IPS-NIHi11 (cell line): Measurements from ENCODE around the gene ARAP3.

Experiments used
- DNase-seq: peaks from one replicate; pipeline ENCODE4 v3.0.0; 2012; ENCODE audit warnings: mixed read lengths, low spot score

Gene ARAP3

DNA sequence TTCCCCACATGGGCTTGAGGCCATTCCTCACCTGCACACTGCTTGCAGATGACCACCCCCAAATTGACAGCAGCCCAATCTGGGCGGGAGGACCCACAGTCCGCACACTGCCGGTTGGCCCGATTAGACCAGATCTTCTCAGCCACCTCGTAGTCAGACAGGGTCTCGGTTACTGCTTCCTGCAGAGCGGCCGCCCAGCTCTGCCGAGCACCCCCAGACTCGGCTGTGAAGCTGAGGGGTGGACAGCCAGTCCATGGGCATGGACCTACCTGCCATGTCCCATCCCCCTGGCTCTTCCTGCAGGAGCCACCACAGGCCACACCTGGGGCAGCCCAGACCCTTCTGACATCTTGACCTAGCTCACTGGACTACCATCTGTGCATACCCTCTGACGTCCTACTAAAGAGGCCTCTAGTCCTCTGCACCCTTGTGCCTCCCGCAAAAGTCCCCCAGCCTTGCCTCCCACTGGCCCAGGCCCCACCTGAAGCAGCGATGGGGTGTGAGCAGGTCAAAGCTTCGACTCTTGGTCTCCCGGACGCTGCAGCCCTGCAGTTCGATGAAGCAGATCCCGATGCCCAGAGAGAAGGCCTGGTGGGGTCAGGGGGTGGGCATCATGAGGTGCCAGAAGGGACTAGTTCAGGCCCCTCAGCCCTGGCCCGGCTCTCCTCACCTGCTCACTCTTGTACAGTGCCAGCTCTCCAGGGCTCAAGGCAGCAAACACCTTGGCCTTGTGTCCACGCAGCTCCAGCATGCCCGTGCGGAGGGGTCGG is 9.8 kb downstream of the ARAP3 start:
- no peak for DNase-seq

DNA sequence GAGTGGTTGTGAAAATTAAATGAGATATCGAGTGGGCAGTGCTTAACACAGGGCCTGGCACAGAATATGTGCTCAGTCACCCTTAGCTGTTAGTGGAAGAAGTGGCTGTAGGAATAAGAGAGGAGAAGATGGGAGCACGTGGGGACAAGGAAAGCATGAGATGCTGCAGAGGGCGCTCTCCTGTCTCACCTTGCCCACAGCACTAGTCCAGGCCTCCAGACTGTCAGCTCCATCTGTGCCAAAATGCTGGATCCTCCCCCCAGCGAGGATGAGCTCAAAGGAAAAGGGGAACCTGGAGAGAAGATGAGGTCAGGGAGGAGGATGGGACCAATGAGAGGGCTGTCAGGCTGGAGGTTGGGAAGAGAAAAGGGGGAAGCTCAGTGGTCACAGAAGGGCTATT is 12.5 kb downstream of the ARAP3 start:
- DNase-seq = no peak

DNA sequence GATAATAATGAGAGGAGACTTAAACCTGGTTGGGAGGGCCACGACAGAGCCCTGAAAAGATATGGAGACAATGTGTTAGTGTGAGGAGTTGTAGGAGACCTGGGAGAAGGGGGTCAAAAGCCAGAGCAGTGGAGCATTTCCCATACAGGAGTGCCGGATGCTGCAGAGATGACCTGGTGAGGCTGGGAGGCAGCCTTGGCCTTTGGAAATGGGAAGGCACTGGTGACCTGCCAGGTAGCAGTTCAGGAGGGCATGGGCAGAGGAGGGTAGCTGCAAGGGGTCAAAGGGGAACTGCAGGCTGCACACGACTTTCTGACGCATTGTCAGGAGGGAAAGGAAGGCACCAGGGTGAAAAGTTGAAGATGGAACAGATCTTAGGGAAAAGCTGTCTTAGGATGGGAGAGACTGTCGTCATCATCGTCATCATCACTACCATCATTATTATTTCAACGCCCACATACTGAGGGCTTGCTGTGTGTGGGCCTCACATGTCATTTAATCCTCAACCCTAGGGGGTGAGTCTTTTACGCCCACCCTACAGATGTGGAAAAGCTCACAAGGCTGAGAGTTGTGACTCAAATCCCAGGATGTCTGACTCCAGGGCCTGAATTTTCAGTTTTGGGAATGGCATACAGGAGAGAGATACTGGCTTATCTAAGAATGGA is 13.3 kb downstream of the ARAP3 start:
- DNase-seq = no peak

DNA sequence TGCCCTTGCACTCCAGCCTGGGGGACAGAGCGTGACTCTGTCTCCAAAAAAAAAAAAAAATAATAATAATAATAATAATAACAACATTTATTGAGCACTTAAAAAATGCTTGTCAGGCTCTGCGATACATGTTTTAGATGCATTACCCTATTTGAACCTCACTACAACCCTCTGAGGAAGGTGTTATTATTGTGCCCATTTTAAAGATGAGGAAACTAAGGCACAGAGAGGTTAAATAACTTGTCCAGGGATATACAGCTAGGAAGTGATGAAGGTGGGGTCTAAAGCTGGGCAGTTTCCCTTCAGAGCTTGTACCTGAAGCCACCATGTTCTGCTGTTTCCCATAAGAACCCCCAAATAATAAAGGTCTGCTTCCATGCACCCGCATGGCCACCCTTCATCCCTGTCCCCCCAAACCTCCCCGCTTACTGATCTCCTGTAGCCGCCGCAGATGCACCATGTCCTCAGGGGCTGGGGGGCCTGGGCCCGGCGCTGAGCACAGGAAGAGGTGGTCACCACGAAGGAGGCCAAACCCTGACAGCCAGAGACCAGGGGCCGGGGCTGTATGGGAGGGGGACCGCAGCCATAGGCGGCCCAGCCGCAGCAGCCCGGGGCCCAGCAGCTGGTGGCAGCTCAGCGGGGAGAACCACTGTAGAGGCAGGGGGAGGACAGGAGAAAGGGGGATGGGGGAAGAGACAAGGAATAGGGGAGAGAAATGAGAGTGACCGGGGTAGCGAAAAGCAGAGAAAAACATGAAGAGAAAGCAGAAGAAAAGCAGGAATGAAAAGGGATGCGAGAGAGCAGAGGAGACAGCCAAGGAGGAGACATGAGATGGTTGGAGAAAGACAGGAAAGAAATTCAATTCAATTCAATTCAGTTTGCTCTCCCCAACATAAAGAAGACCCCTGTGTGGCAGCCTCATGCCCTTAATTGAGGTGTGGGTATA is 15.8 kb downstream of the ARAP3 start:
- no peak for DNase-seq

DNA sequence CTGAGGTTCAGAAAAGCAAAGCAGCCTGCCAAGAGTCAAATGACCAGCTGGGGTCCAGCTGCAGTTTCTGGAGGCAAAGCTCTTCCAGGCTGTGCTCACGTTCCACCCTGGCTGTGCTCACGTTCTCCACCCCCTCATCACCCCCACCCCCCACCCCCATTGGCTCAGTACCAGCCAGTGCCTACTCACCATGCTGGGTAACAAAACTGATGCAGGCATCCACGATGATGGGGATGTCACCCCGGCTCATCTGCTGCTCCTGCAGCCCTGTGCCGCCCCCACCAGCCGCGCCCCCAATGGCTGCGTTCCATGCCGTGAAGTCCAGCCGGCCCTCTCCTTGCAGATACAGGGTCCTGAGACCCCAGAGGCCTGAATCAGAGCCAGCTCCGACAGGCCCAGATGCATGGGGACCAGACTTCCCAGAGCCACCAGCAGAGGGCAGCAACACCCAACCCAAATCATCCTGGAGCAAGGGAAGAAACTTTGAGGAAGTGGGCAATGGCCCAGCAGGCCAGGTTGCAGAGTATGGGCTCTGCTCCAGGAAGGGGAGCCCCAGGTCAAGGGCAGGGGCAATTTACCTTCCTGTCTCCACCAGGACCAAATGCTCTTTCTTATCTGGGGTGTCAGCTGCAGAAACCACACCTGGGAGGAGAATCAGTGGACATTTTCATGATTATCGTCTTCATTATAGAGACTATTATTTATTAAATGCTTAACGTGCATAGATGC is 17.1 kb downstream of the ARAP3 start:
- DNase-seq = peak; percentile 88

DNA sequence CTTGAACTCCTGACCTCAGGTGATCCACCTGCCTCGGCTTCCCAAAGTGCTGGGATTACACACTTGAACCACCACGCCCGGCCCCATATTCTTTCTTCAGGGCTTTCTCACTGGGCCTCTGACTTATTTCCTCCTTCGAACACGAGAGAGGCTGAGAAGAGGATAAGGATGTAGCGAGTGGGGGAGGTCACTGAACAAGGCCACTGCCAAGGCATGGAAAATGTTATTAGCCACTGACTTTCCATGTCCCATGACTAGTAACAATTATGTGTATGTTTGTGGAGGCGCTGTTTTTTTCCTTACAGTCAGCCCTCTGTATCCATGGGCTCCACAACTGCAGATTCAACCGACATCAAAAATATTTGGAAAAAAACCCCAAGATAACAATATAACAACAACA is 18.5 kb downstream of the ARAP3 start:
- DNase-seq = no peak

DNA sequence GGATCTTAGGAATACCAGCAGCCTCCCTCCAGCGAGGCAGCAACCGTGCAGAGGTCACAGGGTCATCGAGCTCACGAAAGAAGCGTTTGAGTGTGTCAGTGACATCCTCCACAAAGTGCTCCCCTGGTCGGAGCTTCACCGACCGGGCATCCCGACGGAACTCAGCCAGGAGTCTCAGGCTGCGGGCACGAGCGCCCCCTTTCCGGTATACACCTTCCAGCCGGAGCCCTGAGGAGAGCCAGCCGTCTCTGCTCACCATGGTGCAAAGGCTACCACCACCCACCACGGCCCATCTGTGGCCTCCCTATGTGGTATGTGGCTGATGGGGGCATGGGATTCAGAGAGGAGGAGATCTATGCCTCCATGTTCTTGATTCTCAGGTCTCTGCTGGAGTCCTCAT is 20.0 kb downstream of the ARAP3 start:
- no peak for DNase-seq

DNA sequence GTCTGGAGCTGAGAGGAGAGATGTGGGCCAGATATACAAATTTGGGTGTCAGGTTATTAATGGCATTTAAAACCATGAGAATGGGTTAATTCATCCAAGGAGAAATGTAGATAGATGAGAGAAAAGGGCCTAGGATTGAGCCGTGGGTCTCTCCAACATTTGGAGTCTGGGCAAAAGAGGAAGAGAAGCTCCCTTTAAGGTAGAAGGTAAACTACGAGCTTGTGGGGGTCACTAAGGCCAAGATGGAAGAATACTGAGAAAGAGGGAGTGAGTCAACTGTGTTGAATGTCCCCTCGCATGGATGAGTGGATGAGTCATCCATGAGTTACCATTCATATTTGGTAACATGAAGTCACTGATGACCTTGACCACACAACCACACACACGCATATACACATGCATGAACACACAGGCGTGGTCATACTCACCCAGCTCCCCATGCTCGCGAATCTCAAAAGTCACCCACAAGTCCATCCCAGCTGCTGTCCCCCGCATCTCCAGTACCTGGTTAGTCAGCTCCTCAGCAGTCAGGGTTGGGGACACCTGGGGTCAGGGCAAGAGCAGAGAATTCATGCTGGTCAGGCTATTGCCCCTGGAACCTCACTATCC is 24.0 kb downstream of the ARAP3 start:
- no peak for DNase-seq

DNA sequence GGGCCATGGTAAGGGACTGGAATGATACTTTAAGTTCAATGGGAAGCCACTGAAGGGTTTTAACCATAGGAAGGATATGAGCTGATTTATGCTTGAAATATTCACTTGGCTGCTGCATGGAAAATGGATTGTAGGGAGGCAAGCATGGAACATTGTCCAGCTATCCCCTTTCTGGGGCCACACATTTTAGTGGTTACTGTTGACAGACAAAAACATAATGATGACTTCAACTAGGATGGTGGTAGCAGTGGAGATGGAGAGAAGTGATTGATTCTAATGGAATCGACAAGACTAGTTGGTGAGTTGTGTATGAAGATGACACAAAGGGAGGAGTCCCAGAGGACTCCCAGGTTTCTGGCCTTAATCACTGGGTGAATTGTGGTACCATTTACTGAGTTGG is 24.6 kb downstream of the ARAP3 start:
- no peak for DNase-seq

DNA sequence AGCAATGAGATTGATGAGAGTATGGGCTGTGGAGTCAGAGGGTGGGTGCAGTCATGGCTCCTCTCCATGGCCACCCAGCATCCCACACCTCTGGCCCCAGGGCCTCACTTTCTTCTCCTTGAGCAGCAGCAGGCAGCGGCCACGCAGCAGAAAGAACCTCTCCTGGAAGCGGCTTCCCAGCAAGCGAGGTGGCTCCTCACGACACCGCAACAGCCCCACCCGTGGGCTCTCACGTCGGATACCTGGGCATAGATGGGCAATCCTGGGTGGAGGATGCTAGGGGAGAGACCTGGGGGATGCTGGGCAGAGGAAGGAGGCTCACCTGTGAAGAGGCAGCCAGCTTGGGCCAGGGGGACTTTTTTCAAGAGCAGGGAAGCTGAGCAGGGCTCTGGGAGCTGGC is 25.6 kb downstream of the ARAP3 start:
- no peak for DNase-seq

DNA sequence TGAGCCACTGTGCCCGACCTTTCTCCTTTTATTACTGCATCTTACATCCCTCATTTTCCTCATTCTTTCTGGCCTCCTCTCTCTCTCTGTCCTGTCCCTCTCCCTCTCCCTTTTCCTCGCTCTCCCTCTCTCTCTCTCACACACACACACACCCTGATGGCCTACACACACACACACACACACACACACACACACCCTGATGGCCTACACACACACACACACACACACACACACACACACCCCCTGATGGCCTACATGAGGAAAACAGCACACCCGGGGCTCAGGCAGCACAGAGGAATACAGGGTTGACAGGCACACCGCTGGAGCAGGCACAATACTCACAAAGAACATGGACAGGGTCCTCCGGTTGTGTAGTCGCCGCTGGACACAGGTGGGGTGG is 27.0 kb downstream of the ARAP3 start:
- DNase-seq = no peak

DNA sequence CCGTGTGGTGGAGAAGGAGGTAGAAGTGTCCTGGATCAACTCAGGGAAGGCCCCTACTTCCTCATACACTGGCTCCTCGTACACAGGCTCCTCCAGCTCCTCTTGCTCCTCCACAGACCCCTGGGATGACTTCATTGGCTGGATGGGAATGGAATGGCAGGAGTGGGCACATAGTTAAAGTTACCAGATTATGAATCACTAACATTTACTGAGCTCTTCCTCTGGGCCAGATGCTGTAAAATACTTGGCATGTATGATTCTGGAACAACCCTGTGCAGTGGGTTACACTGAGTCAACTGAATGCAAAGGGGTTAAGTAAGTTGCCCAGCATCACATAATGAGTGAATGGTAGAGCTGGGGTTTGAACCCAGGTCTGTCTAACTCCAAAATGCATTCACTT is 27.7 kb downstream of the ARAP3 start:
- DNase-seq = no peak

DNA sequence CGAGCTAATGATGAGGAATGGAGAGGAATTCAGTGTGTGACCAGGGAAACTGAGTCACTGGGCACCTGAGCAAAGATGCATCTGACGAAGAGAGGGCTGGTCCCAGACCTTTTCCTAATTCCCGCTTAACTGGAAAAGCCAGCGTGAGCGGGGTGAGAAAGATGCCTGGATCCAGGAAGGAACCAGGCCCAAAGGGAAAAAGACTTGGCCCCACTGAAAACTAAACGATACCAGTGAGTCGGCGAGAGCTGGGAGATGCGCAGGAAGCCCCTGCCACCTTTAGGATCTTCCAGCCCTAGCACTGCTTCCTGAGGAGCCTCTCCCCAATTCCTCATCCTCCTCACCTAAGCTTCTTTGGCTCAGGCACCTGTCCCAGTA is 30.3 kb downstream of the ARAP3 start:
- peak; percentile 41 for DNase-seq

DNA sequence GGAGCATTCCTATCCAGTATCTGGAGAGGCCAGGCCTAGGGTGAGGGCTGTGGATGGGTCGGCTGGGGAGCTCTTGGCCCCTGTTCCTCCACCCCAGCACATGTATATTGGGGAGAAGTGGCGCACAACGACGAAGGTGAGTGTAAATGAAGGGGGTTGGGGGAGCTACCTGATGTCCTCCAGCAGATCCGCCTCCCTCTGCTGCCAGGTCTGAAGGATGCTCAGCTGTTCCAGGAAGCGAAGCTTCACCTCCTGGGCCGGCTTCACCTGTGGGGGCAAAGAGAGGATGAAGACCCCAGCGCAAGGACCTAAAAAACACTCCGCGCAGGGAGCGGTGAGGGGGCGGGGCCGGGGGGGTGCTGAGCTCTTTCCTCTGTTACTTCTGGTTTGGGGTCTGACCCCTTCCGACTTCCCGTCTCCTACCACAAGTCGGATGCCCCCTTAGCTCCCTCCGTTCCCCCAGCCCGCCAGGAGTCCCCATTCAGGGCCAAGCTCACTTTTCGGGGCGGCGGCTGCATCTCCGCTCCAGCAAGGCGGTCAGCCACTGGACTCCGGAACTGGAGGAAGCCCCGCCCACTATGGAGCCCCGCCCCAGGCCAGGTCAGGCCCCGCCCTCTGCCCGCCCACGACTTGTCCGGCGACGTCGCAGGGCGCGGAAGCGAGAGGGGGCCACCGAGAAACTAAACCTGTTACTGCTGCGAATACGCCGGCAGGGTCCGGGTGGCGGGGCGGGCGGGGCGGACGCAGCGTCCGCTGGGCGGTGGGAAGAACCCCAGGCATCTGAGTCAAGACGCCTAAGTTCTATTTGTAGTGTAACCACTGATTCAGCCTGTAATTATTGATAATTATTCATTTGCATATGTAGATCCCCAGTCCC is 30.9 kb downstream of the ARAP3 start, which contains the start of gene FCHSD1:
FCHSD1 (minus strand) TSS at position 568 of the 877 bp plus-strand sequence; CDS start at position 518, 50 bp downstream.
- DNase-seq = peak; percentile 100

DNA sequence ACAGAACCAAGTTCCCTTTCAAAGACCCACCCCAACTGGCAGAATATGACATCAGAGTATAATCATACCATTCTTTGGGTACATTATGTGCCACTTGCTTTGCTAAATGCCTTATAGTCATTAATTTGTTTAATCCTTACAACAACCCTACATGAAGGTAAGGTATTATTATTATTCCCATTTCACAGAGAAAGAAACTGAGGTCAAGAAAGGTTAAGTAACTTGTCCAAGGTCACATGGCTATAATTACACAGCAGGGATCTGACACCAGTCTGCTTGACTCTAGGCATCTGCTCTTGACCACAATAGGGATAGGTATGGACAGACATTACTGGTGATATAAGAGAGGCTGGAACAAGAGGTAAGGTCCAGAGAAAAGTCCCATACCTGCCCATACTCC is 32.1 kb downstream of the ARAP3 start:
- no peak for DNase-seq

DNA sequence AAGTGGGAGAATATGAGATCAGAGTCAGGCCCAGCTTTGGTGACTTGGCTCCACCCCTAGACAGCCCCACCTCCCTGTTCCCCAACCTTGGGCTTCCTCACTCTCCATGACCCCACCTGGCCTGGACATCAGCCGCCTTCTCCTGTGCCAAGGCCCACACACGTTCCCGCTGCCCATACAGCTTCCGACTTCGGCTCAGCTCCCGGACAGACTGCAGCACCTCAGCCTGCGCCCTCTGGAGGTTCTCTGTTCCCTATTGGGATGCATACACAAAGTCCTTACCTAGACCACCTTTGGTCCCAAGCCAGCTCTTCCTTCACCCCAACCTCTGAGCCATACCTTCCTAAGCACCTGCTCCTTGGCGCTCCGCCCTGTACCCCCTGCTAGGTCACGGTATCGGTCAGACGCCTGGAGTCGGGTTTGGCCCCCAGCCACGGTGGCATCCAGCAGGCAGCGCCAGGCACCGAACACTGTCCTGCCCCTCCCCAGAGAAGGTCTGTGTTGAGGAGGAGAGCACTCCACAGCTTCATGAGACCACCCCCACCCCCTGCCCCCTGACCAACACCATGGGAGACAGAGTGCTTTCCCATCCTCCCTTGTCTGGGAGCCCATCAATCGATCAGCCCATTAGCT is 32.9 kb downstream of the ARAP3 start:
- no peak for DNase-seq

DNA sequence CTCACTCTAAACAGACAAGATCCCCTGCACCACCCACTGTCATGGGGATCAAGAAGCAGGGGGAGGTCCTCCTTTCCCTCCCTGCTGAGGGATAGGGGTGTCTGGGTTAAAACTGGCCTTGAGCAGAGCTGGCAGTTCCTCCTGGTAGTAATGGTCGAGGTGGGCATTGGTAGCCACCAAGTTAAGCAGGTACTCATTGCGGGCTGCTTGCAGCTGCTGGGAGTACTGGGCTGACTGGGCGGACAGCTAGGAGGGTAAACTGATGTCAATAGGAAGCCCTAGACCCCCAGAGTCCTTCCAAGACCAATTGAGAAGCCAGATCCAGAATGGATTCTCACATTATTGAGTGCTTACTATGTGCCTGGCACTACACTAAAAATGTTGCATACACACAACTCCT is 34.2 kb downstream of the ARAP3 start:
- DNase-seq = no peak

DNA sequence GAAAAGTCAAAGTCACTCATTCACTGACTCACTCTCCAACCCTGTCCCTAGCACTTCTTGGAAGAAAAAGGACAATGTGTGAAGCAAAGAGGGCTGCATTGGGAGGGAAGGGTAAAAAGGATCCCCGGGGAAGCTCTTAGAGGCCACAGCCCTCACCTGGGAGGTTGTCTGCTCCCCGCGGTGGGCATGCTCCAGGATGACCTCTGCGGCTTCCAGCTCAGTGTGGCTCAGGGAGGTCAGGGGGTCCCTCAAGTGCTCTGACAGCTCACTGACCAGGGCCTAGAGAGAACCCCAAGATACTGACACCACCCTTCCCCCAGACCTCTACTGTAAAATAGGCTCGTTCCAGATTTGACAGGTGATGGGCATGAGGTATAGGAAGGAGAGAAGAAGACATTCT is 34.8 kb downstream of the ARAP3 start:
- no peak for DNase-seq

DNA sequence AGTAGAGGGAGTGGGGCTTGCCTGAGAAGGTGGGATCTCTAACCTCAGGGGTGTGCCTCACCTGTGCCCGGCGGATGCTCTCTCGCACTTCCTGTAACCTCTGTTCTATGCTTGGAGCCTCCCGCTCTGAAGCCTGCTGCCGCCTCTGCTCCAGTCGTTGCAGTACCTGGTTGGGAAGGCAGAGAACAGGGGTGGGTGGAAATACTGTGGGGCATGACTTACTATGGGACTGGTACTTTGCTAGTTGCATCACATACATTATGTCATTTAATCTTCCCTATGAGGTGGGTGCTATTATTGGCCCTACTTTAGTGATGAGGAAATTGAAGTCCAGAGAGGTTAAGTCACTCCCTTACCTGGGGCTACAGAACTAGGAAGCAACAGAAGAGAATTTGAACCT is 36.0 kb downstream of the ARAP3 start:
- DNase-seq = no peak

DNA sequence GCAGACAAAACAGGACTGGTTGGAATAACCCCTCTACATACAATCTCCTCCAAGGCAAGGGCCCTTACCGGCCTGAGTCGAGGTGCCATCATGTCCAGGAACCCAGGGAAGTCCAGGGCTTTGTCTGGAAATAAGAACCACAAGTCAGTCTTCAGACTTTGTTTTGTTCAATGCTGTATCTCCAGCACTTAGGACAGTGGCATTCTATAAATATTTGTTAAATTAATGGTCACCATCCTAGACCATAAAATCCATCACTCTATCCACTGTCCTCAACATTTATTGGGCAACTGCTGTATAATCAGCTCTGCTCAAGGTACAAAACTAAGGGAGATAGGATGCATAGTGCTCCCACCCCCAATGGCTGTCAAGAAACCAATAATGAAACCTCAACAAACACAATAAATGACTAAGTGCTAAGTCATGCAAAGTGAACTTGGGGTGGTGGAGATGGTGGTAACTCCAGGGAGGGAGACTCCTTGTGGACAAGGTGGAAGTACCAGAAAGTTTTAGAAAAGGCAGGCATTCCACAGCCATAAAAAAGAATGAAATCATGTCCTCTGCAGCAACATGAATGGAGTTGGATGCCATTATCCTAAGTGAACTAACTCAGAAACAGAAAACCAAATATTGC is 40.3 kb downstream of the ARAP3 start:
- no peak for DNase-seq
